T-helper 2 cell treated with Interferon-gamma antibody and Interleukin-4, amounts not matched to agents 100 ng/mL and 5 ng/mL, for 36 hours (primary cell): ENCODE results near the gene SERGEF. TPM values are rescaled to one million over a fixed set of nuclear protein-coding genes. Genes with fewer than 3 reads are reported as not detected.

Experiments used
- intact Hi-C: fragments of 100-400 bp; cut with micrococcal nuclease; formaldehyde crosslinking; loops from one replicate; pipeline ENCODE4 v1.15.1; 2023
- total RNA-seq: library from RNA; stranded (reverse); gene quantifications from 2 replicates; pipeline ENCODE4 v1.2.3, GENCODE V29; 2022

The SERGEF gene
- total RNA-seq, 1 donor from 2014 or later, result 32.6 TPM

GRCh38 chr11:17740649-17741235 lies 272.1 kb downstream of the SERGEF start:
- intact Hi-C loops, result no loop called here

GRCh38 chr11:17739945-17740338 lies 272.9 kb downstream of the SERGEF start:
- intact Hi-C loops, result loop anchor here (10.0 kb wide), 1 partner anchor 365 kb away; the partner anchor contains the start of gene SAAL1

- intact Hi-C loops, result loop anchor here (10.0 kb wide), 1 partner anchor 366 kb away; the partner anchor contains the start of gene SAAL1
Measured at GRCh38 chr11:17738151-17738973, 274.5 kb downstream of the SERGEF start.

Other genes with a start within 250 kb of the SERGEF start
- gene TPH1, start 33.2 kb upstream of the SERGEF start, total RNA-seq, result 0.39 TPM in 2 replicates
- 33.7 and 36.2 TPM in 2 replicates for gene SAAL1, start 93.0 kb upstream of the SERGEF start, total RNA-seq
- gene MRGPRX3, start 119.5 kb upstream of the SERGEF start, total RNA-seq, result not detected in 2 replicates
- not detected in 2 replicates for gene MRGPRX4, start 159.8 kb upstream of the SERGEF start, total RNA-seq
- gene SAA4, start 223.8 kb upstream of the SERGEF start, total RNA-seq, result not detected in 2 replicates
- not detected in 2 replicates for gene SAA2, start 235.6 kb upstream of the SERGEF start, total RNA-seq